ENCODE measurements around the gene IL10RB.
A peak's percentile ranks its signal among the peaks of the same experiment; 100 is the strongest.

The IL10RB gene

GRCh38 chr21:33268393-33268736 is 2.2 kb downstream of the IL10RB start:
- no peak for DNase-seq

GRCh38 chr21:33268737-33269441 is 2.7 kb downstream of the IL10RB start:
- DNase-seq: peak; percentile 60

- DNase-seq: no peak
Measured at GRCh38 chr21:33270986-33271385, 4.8 kb downstream of the IL10RB start.

- DNase-seq: no peak
Measured at GRCh38 chr21:33273044-33273443, 6.9 kb downstream of the IL10RB start.

GRCh38 chr21:33278721-33279120 is 12.6 kb downstream of the IL10RB start:
- no peak for DNase-seq

GRCh38 chr21:33279330-33279820 is 13.2 kb downstream of the IL10RB start:
- DNase-seq: no peak

- no peak for DNase-seq
Measured at GRCh38 chr21:33281096-33281652, 15.0 kb downstream of the IL10RB start.

- no peak for DNase-seq
Measured at GRCh38 chr21:33283203-33283602, 17.0 kb downstream of the IL10RB start.

- no peak for DNase-seq
Measured at GRCh38 chr21:33286076-33286475, 19.9 kb downstream of the IL10RB start.

GRCh38 chr21:33286600-33287456 is 20.7 kb downstream of the IL10RB start:
- DNase-seq: no peak

- DNase-seq: no peak
Measured at GRCh38 chr21:33289199-33289819, 23.1 kb downstream of the IL10RB start.

- no peak for DNase-seq
Measured at GRCh38 chr21:33290441-33290840, 24.3 kb downstream of the IL10RB start.

- no peak for DNase-seq
Measured at GRCh38 chr21:33291686-33292085, 25.5 kb downstream of the IL10RB start.

- no peak for DNase-seq
Measured at GRCh38 chr21:33292724-33293123, 26.6 kb downstream of the IL10RB start.

- no peak for DNase-seq
Measured at GRCh38 chr21:33293136-33293535, 27.0 kb downstream of the IL10RB start.

GRCh38 chr21:33293811-33294216 is 27.6 kb downstream of the IL10RB start:
- DNase-seq: no peak

- DNase-seq: no peak
Measured at GRCh38 chr21:33296156-33296555, 30.0 kb downstream of the IL10RB start.

GRCh38 chr21:33299181-33299752 is 33.1 kb downstream of the IL10RB start:
- peak; percentile 63 for DNase-seq

- no peak for DNase-seq
Measured at GRCh38 chr21:33300701-33301631, 34.8 kb downstream of the IL10RB start.

- no peak for DNase-seq
Measured at GRCh38 chr21:33301632-33302002, 35.5 kb downstream of the IL10RB start.

GRCh38 chr21:33302055-33302454 is 35.9 kb downstream of the IL10RB start:
- no peak for DNase-seq

GRCh38 chr21:33302796-33303195 is 36.6 kb downstream of the IL10RB start:
- no peak for DNase-seq
